ENCODE measurements around the gene APOBEC3B. TPM values are rescaled to one million over a fixed set of nuclear protein-coding genes. Genes with fewer than 3 reads are reported as not detected.

The APOBEC3B gene
- total and polyA plus RNA-seq, 9 of the 15 experiments (the other 6 are each of a cell fraction or from before 2014, with no cell fraction given), result 5.9 to 166 (median 43.2) TPM

GRCh38 chr22:38973289-38974169, 8.6 kb upstream of the APOBEC3B start (continued):
- TF ChIP-seq, protein P1, sequence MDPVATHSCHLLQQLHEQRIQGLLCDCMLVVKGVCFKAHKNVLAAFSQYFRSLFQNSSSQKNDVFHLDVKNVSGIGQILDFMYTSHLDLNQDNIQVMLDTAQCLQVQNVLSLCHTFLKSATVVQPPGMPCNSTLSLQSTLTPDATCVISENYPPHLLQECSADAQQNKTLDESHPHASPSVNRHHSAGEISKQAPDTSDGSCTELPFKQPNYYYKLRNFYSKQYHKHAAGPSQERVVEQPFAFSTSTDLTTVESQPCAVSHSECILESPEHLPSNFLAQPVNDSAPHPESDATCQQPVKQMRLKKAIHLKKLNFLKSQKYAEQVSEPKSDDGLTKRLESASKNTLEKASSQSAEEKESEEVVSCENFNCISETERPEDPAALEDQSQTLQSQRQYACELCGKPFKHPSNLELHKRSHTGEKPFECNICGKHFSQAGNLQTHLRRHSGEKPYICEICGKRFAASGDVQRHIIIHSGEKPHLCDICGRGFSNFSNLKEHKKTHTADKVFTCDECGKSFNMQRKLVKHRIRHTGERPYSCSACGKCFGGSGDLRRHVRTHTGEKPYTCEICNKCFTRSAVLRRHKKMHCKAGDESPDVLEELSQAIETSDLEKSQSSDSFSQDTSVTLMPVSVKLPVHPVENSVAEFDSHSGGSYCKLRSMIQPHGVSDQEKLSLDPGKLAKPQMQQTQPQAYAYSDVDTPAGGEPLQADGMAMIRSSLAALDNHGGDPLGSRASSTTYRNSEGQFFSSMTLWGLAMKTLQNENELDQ (CRISPR knock-in tag; IDR thresholded peaks at IDR 0.05; ENCODE audit: borderline replicate concordance), result no peak
- TF ChIP-seq ZNF140 (CRISPR knock-in tag; IDR thresholded peaks at IDR 0.05) (no peak), GATAD2A (IDR thresholded peaks at IDR 0.05) (no peak), NFYB (IDR thresholded peaks at IDR 0.05; ENCODE audit: extremely low read depth, insufficient read length) (no peak), SP2 (IDR thresholded peaks at IDR 0.05; ENCODE audit: extremely low read depth, low read depth, low read length, poor library complexity, severe bottlenecking) (no peak), BRF2 (IDR thresholded peaks at IDR 0.05; ENCODE audit: borderline replicate concordance, insufficient read depth, insufficient read length) (no peak), ARID3B (CRISPR knock-in tag; IDR thresholded peaks at IDR 0.05; ENCODE audit: borderline replicate concordance) (no peak), MAFF (IDR thresholded peaks at IDR 0.05; ENCODE audit: low read length) (no peak), DDX20 (tag; IDR thresholded peaks at IDR 0.05; ENCODE audit: low read depth) (no peak), CAMTA2 (CRISPR knock-in tag; conservative IDR thresholded peaks at IDR 0.05) (no peak), ZNF263 (CRISPR knock-in tag; IDR thresholded peaks at IDR 0.05; ENCODE audit: borderline replicate concordance) (no peak), HMGXB4 (CRISPR knock-in tag; IDR thresholded peaks at IDR 0.05) (no peak), STAG1 (CRISPR knock-in tag; IDR thresholded peaks at IDR 0.05; ENCODE audit: borderline replicate concordance) (peak; percentile 34; the same call in 1 of the 2 replicates), TAF7 (tag; IDR thresholded peaks at IDR 0.05) (no peak), SREBF2 (CRISPR knock-in tag; IDR thresholded peaks at IDR 0.05) (no peak), FOXK1 (CRISPR knock-in tag; IDR thresholded peaks at IDR 0.05; ENCODE audit: borderline replicate concordance) (0 out of 2 replicates have a peak, but pooled peaks have one; percentile 49)

Measured in K562 (cell line).